ENCODE data around the gene PRR11. TPM values are rescaled to one million over a fixed set of nuclear protein-coding genes. Genes with fewer than 3 reads are reported as not detected.

PRR11 gene
- total RNA-seq, 1 experiment from 2014 or later = 90.4 TPM

DNA sequence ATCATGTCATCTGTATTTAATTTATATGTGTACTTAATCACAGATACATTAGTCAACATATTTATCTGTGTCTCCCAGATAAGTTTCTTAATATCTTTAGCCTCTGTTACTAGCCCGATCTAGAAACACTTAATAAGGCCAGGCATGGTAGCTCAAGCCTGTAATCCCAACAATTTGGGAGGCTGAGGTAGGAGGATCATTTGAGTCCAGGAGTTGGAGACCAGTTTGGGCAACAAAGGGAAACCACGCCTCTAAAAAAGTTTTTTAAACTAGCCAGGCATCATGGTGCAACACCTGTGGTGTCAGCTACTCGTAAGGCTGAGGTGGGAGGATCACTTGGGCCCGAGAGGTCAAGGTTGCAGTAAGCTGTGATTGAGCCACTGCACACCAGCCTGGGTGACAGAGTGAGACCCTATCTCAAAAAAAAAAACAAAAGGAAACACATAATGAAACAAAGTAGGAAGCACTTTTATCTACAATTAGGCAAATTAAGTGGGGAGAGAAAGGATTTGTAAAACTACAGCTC, 9.9 kb upstream of the PRR11 start:
- Mint-ChIP-seq H3K27me3 (ENCODE audit: low read depth) (no peaks in the 10 kb centered on the region), H3K9me3 (no peaks in the 10 kb centered on the region), H3K27ac (peak overlapping the region; percentile 55; the same call in 1 of the 2 replicates), H3K36me3 (peaks cover 9% of the 10 kb centered on the region; the same call in 1 of the 2 replicates), H3K4me3 (no peak overlapping the region), H3K4me1 (peaks cover 9% of the 10 kb centered on the region; the same call in 1 of the 2 replicates)
- no peak for ATAC-seq
- no peak for DNase-seq (ENCODE audit: low spot score)
- CTCF ChIA-PET = no interaction called here
- POLR2A ChIA-PET = interaction anchor here (1.8 kb wide), 1 partner anchor 9 kb away, joined by 8 read pairs; the partner anchor contains the start of genes PRR11 and SKA2
- TF ChIP-seq RORB (CRISPR knock-in tag; IDR thresholded peaks at IDR 0.05) (no peak), TCF7 (CRISPR knock-in tag; IDR thresholded peaks at IDR 0.05; ENCODE audit: low read depth) (no peak), JUN (CRISPR knock-in tag; IDR thresholded peaks at IDR 0.05) (no peak), RELA (CRISPR knock-in tag; IDR thresholded peaks at IDR 0.05; ENCODE audit: borderline replicate concordance) (no peak), NR1H2 (CRISPR knock-in tag; IDR thresholded peaks at IDR 0.05) (no peak), GABPB1 (CRISPR knock-in tag; IDR thresholded peaks at IDR 0.05) (no peak), ZNF263 (CRISPR knock-in tag; IDR thresholded peaks at IDR 0.05; ENCODE audit: low read depth) (no peak), TEAD4 (CRISPR knock-in tag; IDR thresholded peaks at IDR 0.05) (no peak), GTF2I (CRISPR knock-in tag; conservative IDR thresholded peaks at IDR 0.05) (no peak), ETV6 (CRISPR knock-in tag; IDR thresholded peaks at IDR 0.05) (no peak), MYBL2 (CRISPR knock-in tag; IDR thresholded peaks at IDR 0.05) (no peak), EMX1 (CRISPR knock-in tag; IDR thresholded peaks at IDR 0.05) (no peak), ZNF219 (CRISPR knock-in tag; IDR thresholded peaks at IDR 0.05; ENCODE audit: borderline replicate concordance) (no peak), TP53 (CRISPR knock-in tag; IDR thresholded peaks at IDR 0.05) (no peak)
- TF ChIP-seq, protein P1, sequence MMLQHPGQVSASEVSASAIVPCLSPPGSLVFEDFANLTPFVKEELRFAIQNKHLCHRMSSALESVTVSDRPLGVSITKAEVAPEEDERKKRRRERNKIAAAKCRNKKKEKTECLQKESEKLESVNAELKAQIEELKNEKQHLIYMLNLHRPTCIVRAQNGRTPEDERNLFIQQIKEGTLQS (CRISPR knock-in tag; conservative IDR thresholded peaks at IDR 0.05) = no peak
- TF ChIP-seq, protein P2, sequence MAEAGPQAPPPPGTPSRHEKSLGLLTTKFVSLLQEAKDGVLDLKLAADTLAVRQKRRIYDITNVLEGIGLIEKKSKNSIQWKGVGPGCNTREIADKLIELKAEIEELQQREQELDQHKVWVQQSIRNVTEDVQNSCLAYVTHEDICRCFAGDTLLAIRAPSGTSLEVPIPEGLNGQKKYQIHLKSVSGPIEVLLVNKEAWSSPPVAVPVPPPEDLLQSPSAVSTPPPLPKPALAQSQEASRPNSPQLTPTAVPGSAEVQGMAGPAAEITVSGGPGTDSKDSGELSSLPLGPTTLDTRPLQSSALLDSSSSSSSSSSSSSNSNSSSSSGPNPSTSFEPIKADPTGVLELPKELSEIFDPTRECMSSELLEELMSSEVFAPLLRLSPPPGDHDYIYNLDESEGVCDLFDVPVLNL (CRISPR knock-in tag; IDR thresholded peaks at IDR 0.05; ENCODE audit: borderline replicate concordance, low read depth) = no peak
- TF ChIP-seq, protein P3, sequence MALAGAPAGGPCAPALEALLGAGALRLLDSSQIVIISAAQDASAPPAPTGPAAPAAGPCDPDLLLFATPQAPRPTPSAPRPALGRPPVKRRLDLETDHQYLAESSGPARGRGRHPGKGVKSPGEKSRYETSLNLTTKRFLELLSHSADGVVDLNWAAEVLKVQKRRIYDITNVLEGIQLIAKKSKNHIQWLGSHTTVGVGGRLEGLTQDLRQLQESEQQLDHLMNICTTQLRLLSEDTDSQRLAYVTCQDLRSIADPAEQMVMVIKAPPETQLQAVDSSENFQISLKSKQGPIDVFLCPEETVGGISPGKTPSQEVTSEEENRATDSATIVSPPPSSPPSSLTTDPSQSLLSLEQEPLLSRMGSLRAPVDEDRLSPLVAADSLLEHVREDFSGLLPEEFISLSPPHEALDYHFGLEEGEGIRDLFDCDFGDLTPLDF (CRISPR knock-in tag; IDR thresholded peaks at IDR 0.05) = no peak
- TF ChIP-seq, protein P4, sequence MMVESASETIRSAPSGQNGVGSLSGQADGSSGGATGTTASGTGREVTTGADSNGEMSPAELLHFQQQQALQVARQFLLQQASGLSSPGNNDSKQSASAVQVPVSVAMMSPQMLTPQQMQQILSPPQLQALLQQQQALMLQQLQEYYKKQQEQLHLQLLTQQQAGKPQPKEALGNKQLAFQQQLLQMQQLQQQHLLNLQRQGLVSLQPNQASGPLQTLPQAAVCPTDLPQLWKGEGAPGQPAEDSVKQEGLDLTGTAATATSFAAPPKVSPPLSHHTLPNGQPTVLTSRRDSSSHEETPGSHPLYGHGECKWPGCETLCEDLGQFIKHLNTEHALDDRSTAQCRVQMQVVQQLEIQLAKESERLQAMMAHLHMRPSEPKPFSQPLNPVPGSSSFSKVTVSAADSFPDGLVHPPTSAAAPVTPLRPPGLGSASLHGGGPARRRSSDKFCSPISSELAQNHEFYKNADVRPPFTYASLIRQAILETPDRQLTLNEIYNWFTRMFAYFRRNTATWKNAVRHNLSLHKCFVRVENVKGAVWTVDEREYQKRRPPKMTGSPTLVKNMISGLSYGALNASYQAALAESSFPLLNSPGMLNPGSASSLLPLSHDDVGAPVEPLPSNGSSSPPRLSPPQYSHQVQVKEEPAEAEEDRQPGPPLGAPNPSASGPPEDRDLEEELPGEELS (CRISPR knock-in tag; IDR thresholded peaks at IDR 0.05) = no peak
- TF ChIP-seq, protein P5, sequence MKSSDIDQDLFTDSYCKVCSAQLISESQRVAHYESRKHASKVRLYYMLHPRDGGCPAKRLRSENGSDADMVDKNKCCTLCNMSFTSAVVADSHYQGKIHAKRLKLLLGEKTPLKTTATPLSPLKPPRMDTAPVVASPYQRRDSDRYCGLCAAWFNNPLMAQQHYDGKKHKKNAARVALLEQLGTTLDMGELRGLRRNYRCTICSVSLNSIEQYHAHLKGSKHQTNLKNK (CRISPR knock-in tag; IDR thresholded peaks at IDR 0.05) = no peak

DNA sequence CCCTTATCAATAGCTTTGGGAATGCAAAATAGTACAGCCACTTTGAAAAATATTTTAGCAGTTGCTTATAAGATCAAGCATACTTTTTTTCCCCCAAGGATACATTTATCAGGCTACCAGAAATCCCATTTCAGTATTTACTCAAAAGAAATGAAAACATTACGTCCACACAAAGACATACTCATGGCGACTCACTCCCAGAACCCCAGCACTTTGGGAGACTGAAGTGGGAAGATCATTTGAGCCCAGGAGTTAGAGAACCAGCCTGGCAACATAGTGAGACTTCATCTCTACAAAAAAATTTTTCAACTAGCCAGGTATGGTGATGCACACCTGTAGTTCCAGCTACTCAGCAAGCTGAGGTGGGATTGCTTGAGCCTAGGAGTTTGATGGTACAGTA, 6.5 kb upstream of the PRR11 start:
- DNase-seq (ENCODE audit: low spot score) = no peak
- TF ChIP-seq, protein P6, sequence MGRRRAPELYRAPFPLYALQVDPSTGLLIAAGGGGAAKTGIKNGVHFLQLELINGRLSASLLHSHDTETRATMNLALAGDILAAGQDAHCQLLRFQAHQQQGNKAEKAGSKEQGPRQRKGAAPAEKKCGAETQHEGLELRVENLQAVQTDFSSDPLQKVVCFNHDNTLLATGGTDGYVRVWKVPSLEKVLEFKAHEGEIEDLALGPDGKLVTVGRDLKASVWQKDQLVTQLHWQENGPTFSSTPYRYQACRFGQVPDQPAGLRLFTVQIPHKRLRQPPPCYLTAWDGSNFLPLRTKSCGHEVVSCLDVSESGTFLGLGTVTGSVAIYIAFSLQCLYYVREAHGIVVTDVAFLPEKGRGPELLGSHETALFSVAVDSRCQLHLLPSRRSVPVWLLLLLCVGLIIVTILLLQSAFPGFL (CRISPR knock-in tag; IDR thresholded peaks at IDR 0.05; ENCODE audit: borderline replicate concordance) = no peak
- no peak for TF ChIP-seq MXD4 (CRISPR knock-in tag; IDR thresholded peaks at IDR 0.05; ENCODE audit: borderline replicate concordance)
- TF ChIP-seq ESRRA (CRISPR knock-in tag; IDR thresholded peaks at IDR 0.05; ENCODE audit: borderline replicate concordance) = no peak
- TF ChIP-seq, protein P7, sequence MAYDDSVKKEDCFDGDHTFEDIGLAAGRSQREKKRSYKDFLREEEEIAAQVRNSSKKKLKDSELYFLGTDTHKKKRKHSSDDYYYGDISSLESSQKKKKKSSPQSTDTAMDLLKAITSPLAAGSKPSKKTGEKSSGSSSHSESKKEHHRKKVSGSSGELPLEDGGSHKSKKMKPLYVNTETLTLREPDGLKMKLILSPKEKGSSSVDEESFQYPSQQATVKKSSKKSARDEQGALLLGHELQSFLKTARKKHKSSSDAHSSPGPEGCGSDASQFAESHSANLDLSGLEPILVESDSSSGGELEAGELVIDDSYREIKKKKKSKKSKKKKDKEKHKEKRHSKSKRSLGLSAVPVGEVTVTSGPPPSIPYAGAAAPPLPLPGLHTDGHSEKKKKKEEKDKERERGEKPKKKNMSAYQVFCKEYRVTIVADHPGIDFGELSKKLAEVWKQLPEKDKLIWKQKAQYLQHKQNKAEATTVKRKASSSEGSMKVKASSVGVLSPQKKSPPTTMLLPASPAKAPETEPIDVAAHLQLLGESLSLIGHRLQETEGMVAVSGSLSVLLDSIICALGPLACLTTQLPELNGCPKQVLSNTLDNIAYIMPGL (CRISPR knock-in tag; IDR thresholded peaks at IDR 0.05) = no peak
- ATAC-seq = no peak
- H3K4me1 Mint-ChIP-seq = peaks cover 32% of the 10 kb centered on the region
- peaks cover 9% of the 10 kb centered on the region; the same call in 1 of the 2 replicates for H3K36me3 Mint-ChIP-seq
- ChIA-PET CTCF (no interaction called here), POLR2A (no interaction called here)
- no peaks in the 10 kb centered on the region for H3K9me3 Mint-ChIP-seq
- H3K27ac Mint-ChIP-seq = no peak overlapping the region
- no peak overlapping the region for H3K4me3 Mint-ChIP-seq
- no peaks in the 10 kb centered on the region for H3K27me3 Mint-ChIP-seq (ENCODE audit: low read depth)
